Measurements from ENCODE around the gene SLC25A14. TPM values are rescaled to one million over a fixed set of nuclear protein-coding genes. Genes with fewer than 3 reads are reported as not detected.

Gene SLC25A14
- total and polyA plus RNA-seq, 2 experiments from 2014 or later, result 9.9 to 16.7 TPM

DNA sequence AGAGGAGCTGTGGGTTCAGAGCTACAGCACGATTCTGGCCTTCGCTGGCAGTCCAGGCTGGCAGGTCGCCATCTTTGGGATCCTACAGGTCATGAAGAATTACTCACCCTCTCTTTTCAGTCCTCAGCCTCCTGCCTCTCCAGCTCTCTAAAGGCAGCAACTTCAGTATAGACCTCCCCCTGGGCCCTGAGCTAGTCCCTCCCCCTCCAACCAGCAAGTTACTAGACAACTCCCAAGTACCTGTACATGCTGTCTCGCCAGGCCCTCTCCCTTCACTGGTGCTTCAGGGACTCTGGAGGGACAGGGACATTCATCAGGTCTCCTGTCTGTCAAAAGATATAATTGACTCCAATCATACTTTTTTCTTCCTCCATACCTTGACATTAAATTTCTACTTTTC, 45.8 kb downstream of the SLC25A14 start, which contains the start of gene GPR119:
Gene GPR119, minus strand, starts transcription at position 155 of the 400 bp plus-strand sequence. CDS start 227 bp downstream, outside the sequence.
- H3K4me1 ChIP-seq (ENCODE audit: insufficient read depth), result no peaks in the 10 kb centered on the region
- H3K4me2 ChIP-seq (ENCODE audit: unreplicated experiment), result no peak within 1 kb of the TSS
- no peaks in the 10 kb centered on the region for H3K36me3 ChIP-seq (ENCODE audit: low read depth)
- no peaks in the 10 kb centered on the region for H4K20me1 ChIP-seq (ENCODE audit: insufficient read depth)
- no peak within 1 kb of the TSS for H3K4me3 ChIP-seq
- H3K9me2 ChIP-seq (ENCODE audit: insufficient read depth), result no peaks in the 10 kb centered on the region
- H2AFZ ChIP-seq, result no peak within 1 kb of the TSS
- no peak within 1 kb of the TSS for H3K9ac ChIP-seq
- WGBS, 2 experiments (ENCODE audit: low coverage in 1 of 2, low lambda C conversion rate in 2 of 2, missing lambda C conversion rate in 2 of 2), result 42 to 56% methylated on average over 4 of the region's 4 CpGs
- DNase-seq, result no peak
- H3K27ac ChIP-seq, result no peak within 1 kb of the TSS
- TF ChIP-seq EZH2 (IDR thresholded peaks at IDR 0.05; ENCODE audit: insufficient read depth, poor library complexity, severe bottlenecking), result no peak
- TF ChIP-seq EZH2phosphoT487 (IDR thresholded peaks at IDR 0.05; ENCODE audit: insufficient read depth, low read depth), result no peak
- in situ Hi-C loops (cut with MboI), result no loop called here
- H3K9me3 ChIP-seq (ENCODE audit: low read depth), result no peaks in the 10 kb centered on the region
- no peaks in the 10 kb centered on the region for H3K27me3 ChIP-seq (replicated peaks; ENCODE audit: insufficient read depth)
- no peaks in the 10 kb centered on the region for H3K79me2 ChIP-seq (ENCODE audit: insufficient read depth)
- H3F3A ChIP-seq (ENCODE audit: insufficient read depth), result no peaks in the 10 kb centered on the region

DNA sequence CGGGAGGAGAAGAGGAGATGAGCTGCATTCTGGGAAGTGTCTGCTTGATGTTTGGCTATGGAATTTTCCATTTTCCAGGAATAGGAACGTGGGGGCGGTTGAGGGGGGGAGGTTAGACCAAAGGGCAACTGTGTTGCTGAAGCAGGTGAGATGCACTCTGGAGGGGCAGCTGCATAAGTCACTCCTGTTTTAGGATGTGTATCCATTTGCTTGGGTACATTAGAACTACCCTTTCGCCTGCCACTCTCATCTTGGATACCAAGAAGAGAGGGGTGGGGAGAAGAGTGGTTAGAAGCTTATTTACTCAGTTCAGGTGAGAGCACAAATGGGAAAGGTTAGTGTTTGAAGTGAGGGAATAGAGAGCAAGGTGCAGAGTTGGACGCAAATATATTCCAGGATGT, 46.7 kb downstream of the SLC25A14 start:
- H3K27ac ChIP-seq, result no peak overlapping the region
- TF ChIP-seq EZH2phosphoT487 (IDR thresholded peaks at IDR 0.05; ENCODE audit: insufficient read depth, low read depth) (no peak), EZH2 (IDR thresholded peaks at IDR 0.05; ENCODE audit: insufficient read depth, poor library complexity, severe bottlenecking) (no peak)
- no peaks in the 10 kb centered on the region for H3K9me2 ChIP-seq (ENCODE audit: insufficient read depth)
- H3K9ac ChIP-seq, result no peak overlapping the region
- no peaks in the 10 kb centered on the region for H3K4me1 ChIP-seq (ENCODE audit: insufficient read depth)
- no peaks in the 10 kb centered on the region for H3K79me2 ChIP-seq (ENCODE audit: insufficient read depth)
- H3K9me3 ChIP-seq (ENCODE audit: low read depth), result no peaks in the 10 kb centered on the region
- H2AFZ ChIP-seq, result no peak overlapping the region
- H3F3A ChIP-seq (ENCODE audit: insufficient read depth), result no peaks in the 10 kb centered on the region
- H3K36me3 ChIP-seq (ENCODE audit: low read depth), result no peaks in the 10 kb centered on the region
- 54 to 58% methylated on average over 5 of the region's 5 CpGs for WGBS, 2 experiments (ENCODE audit: low coverage in 1 of 2, low lambda C conversion rate in 2 of 2, missing lambda C conversion rate in 2 of 2)
- H4K20me1 ChIP-seq (ENCODE audit: insufficient read depth), result no peaks in the 10 kb centered on the region
- H3K4me2 ChIP-seq (ENCODE audit: unreplicated experiment), result no peak overlapping the region
- in situ Hi-C loops (cut with MboI), result no loop called here
- no peak overlapping the region for H3K4me3 ChIP-seq
- DNase-seq, result no peak
- H3K27me3 ChIP-seq (replicated peaks; ENCODE audit: insufficient read depth), result no peaks in the 10 kb centered on the region

DNA sequence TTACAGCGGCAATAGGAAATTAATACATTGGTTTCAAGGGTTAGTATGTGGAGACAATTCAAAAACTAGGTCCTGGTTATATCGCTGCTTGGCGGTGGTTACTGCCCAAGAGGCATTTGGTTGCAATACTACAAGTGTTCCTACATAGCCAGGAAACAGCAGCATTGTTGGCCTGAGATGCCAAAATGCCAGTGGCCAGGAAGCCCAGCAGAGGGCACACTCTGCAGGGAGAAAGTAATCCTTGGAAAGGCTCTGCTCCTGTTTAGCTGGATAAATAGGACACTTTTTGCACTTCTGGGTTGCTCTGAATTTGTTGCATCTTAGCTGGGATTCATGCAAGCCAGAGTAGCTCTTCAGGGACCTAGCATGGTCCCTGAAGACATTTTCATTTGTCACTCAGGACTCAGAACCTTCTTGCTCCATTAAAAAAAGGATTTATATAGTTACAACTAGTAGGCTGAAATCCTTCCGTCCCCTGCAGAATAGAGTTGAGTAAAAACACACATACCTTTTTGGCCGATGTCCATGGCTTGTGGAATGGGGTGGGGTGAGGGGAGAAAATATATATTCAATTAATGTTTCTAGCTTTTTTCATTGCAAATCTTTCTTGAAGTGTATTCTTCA, 53.8 kb downstream of the SLC25A14 start:
- H3F3A ChIP-seq (ENCODE audit: insufficient read depth), result no peaks in the 10 kb centered on the region
- H3K79me2 ChIP-seq (ENCODE audit: insufficient read depth), result no peaks in the 10 kb centered on the region
- in situ Hi-C loops (cut with MboI), result loop anchor here (10.0 kb wide), 1 partner anchor 521 kb away; no protein-coding TSS in a partner anchor
- no peak overlapping the region for H3K4me3 ChIP-seq
- H4K20me1 ChIP-seq (ENCODE audit: insufficient read depth), result no peaks in the 10 kb centered on the region
- no peak overlapping the region for H3K9ac ChIP-seq
- no peaks in the 10 kb centered on the region for H3K27me3 ChIP-seq (replicated peaks; ENCODE audit: insufficient read depth)
- no peak overlapping the region for H3K27ac ChIP-seq
- no peaks in the 10 kb centered on the region for H3K4me1 ChIP-seq (ENCODE audit: insufficient read depth)
- 20 to 22% methylated on average over 5 of the region's 5 CpGs for WGBS, 2 experiments (ENCODE audit: low coverage in 1 of 2, low lambda C conversion rate in 2 of 2, missing lambda C conversion rate in 2 of 2)
- H3K36me3 ChIP-seq (ENCODE audit: low read depth), result no peaks in the 10 kb centered on the region
- H3K9me3 ChIP-seq (ENCODE audit: low read depth), result no peaks in the 10 kb centered on the region
- peak; percentile 67 for DNase-seq
- H3K4me2 ChIP-seq (ENCODE audit: unreplicated experiment), result no peak overlapping the region
- no peak overlapping the region for H2AFZ ChIP-seq
- TF ChIP-seq EZH2phosphoT487 (IDR thresholded peaks at IDR 0.05; ENCODE audit: insufficient read depth, low read depth) (no peak), EZH2 (IDR thresholded peaks at IDR 0.05; ENCODE audit: insufficient read depth, poor library complexity, severe bottlenecking) (no peak)
- H3K9me2 ChIP-seq (ENCODE audit: insufficient read depth), result no peaks in the 10 kb centered on the region

DNA sequence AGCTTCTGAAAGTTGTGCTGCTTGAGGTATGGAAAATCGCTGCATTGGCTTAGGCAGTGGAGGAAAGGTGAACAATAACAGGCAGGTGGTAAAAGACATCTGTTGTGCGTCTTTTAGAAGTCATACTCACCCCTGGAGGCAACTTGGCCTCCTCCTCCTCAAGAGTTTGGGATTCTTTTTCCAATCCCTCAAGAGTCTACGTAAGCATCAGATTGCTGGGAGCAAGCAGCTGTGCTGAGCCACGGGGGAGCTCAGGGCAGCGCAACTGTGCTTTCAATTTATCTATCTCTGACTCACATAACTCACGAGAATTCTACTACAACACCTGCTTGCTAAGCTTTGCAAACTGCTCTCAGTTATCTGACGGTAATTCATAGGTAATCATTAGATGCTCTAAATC, 55.6 kb downstream of the SLC25A14 start:
- no peak overlapping the region for H2AFZ ChIP-seq
- in situ Hi-C loops (cut with MboI), result loop anchor here (10.0 kb wide), 1 partner anchor 519 kb away; no protein-coding TSS in a partner anchor

More for the DNA sequence above, 55.6 kb downstream of the SLC25A14 start:
- Histone ChIP-seq H3K36me3 (ENCODE audit: low read depth) (no peaks in the 10 kb centered on the region), H3K27ac (no peak overlapping the region), H3K4me2 (ENCODE audit: unreplicated experiment) (no peak overlapping the region), H4K20me1 (ENCODE audit: insufficient read depth) (no peaks in the 10 kb centered on the region), H3K9me3 (ENCODE audit: low read depth) (no peaks in the 10 kb centered on the region), H3F3A (ENCODE audit: insufficient read depth) (no peaks in the 10 kb centered on the region), H3K27me3 (replicated peaks; ENCODE audit: insufficient read depth) (no peaks in the 10 kb centered on the region), H3K4me1 (ENCODE audit: insufficient read depth) (no peaks in the 10 kb centered on the region), H3K79me2 (ENCODE audit: insufficient read depth) (no peaks in the 10 kb centered on the region), H3K9ac (no peak overlapping the region), H3K4me3 (no peak overlapping the region), H3K9me2 (ENCODE audit: insufficient read depth) (no peaks in the 10 kb centered on the region)
- no peak for TF ChIP-seq EZH2 (IDR thresholded peaks at IDR 0.05; ENCODE audit: insufficient read depth, poor library complexity, severe bottlenecking)
- TF ChIP-seq EZH2phosphoT487 (IDR thresholded peaks at IDR 0.05; ENCODE audit: insufficient read depth, low read depth), result no peak
- WGBS, 2 experiments (ENCODE audit: low coverage in 1 of 2, low lambda C conversion rate in 2 of 2, missing lambda C conversion rate in 2 of 2), result 45 to 48% methylated on average over 6 to 7 of the region's 7 CpGs
- no peak for DNase-seq
